CD4-positive, alpha-beta memory T cell (primary cell): ENCODE measurements around the gene KBTBD4. TPM values are rescaled to one million over a fixed set of nuclear protein-coding genes. Genes with fewer than 3 reads are reported as not detected.
"Not testable (repeated sequence)": the region's sequence is repeated elsewhere in the genome, so short reads cannot be mapped to it uniquely, and the experiment has no call there.

Experiments used
- CTCF ChIA-PET: fragments of 350-600 bp; sonication (Branson Sonifier 250); formaldehyde crosslinking; loops from one replicate; lab custom pipeline; 2021; ENCODE audit warnings: inconsistent platforms; ENCODE audit not compliant: partially characterized antibody; lab: Charles Lee
- POLR2A ChIA-PET: fragments of 350-600 bp; sonication (Branson Sonifier 250); formaldehyde crosslinking; loops from one replicate; lab custom pipeline; 2021; ENCODE audit not compliant: partially characterized antibody; lab: Charles Lee
- DNase-seq, 5 donors: peaks; one replicate each; pipeline versions ENCODE4 v3.0.0 to v3.0.0-alpha.2; 2020 to 2022; ENCODE audit warnings: mixed read lengths in 1 of 5
- H3K27ac ChIP-seq: one replicate; pipeline ENCODE4 v1.7.0; 2013; ENCODE audit warnings: low read depth, low read length
- H3K27me3 ChIP-seq: 2 replicates; pipeline ENCODE4 v1.7.0; 2013; ENCODE audit warnings: mild to moderate bottlenecking, low read length, moderate library complexity; ENCODE audit not compliant: insufficient read depth
- H3K36me3 ChIP-seq: 2 replicates; pipeline ENCODE4 v1.7.0; 2013; ENCODE audit warnings: mild to moderate bottlenecking, low read length, moderate library complexity; ENCODE audit not compliant: insufficient read depth
- H3K4me1 ChIP-seq: 2 replicates; pipeline ENCODE4 v1.7.0; 2013; ENCODE audit warnings: mild to moderate bottlenecking, low read length, moderate library complexity; ENCODE audit not compliant: insufficient read depth
- H3K4me3 ChIP-seq, 2 donors: one replicate each; pipeline ENCODE4 v1.7.0; 2013; ENCODE audit warnings: low read length in 2 of 2, mild to moderate bottlenecking in 1 of 2
- H3K9me3 ChIP-seq, 2 donors: one replicate each; pipeline ENCODE4 v1.7.0; 2013; ENCODE audit warnings: low read length in 2 of 2, control low read depth in 1 of 2; ENCODE audit not compliant: control insufficient read depth in 1 of 2
- H3K27ac Mint-ChIP-seq, 7 donors: one replicate each; pipeline ENCODE4 v1.8.0; 2020 to 2021; ENCODE audit warnings: mixed read lengths in 7 of 7, mild to moderate bottlenecking in 6 of 7, inconsistent platforms in 3 of 7, moderate library complexity in 3 of 7
- H3K27me3 Mint-ChIP-seq, 2 donors: one replicate each; pipeline ENCODE4 v1.8.0; 2020 to 2021; ENCODE audit warnings: mixed read lengths in 2 of 2
- H3K36me3 Mint-ChIP-seq, 2 donors: one replicate each; pipeline ENCODE4 v1.8.0; 2020 to 2021; ENCODE audit warnings: mixed read lengths in 2 of 2, inconsistent platforms in 1 of 2, mild to moderate bottlenecking in 1 of 2
- H3K4me1 Mint-ChIP-seq, 4 donors: one replicate each; pipeline ENCODE4 v1.8.0; 2020 to 2021; ENCODE audit warnings: mixed read lengths in 4 of 4, mild to moderate bottlenecking in 1 of 4
- H3K4me3 Mint-ChIP-seq, 8 donors: one replicate each; pipeline ENCODE4 v1.8.0; 2020 to 2021; ENCODE audit warnings: mixed read lengths in 8 of 8, mild to moderate bottlenecking in 7 of 8, moderate library complexity in 6 of 8, inconsistent platforms in 3 of 8
- H3K9me3 Mint-ChIP-seq, 8 donors: one replicate each; pipeline ENCODE4 v1.8.0; 2020 to 2021; ENCODE audit warnings: mixed read lengths in 8 of 8, mild to moderate bottlenecking in 5 of 8, inconsistent platforms in 3 of 8, moderate library complexity in 1 of 8
- intact Hi-C: fragments of 100-400 bp; cut with micrococcal nuclease; formaldehyde crosslinking; loops from one replicate; pipeline ENCODE4 v1.15.1; 2023
- polyA plus RNA-seq, 2 donors: library from polyadenylated mRNA; unstranded; fragments of 300-500 nt; fragmentation: Illumina TruSeq; gene quantifications; one replicate each; pipeline ENCODE4 v1.2.3, GENCODE V29; 2021
- total RNA-seq, 2 experiments: library from RNA; stranded (reverse); gene quantifications; one replicate each; pipeline ENCODE4 v1.2.3, GENCODE V29; 2021

The KBTBD4 gene
- total and polyA plus RNA-seq, 4 experiments from 2014 or later = 21.2 to 71.9 (median 31.4) TPM

GRCh38 chr11:47532597-47533213, 46.1 kb downstream of the KBTBD4 start:
- DNase-seq = no peak
- peaks cover 11 to 33% of the 10 kb centered on the region in 2 donors for H3K36me3 Mint-ChIP-seq
- Histone ChIP-seq H3K4me3 (no peak overlapping the region), H3K4me1 (peaks cover 51% of the 10 kb centered on the region), H3K9me3 (no peaks in the 10 kb centered on the region), H3K27me3 (no peaks in the 10 kb centered on the region), H3K36me3 (no peaks in the 10 kb centered on the region), H3K27ac (no peak overlapping the region)
- no peaks in the 10 kb centered on the region for H3K9me3 Mint-ChIP-seq
- intact Hi-C loops = no loop called here
- H3K27me3 Mint-ChIP-seq = no peaks in the 10 kb centered on the region
- CTCF ChIA-PET = interaction anchor here (1.0 kb wide), 1 partner anchor 22 kb away, joined by 3 read pairs; no protein-coding TSS in a partner anchor
- peak overlapping the region in 5 of 7 donors; percentile 30 to 64 (median 59) for H3K27ac Mint-ChIP-seq
- peak overlapping the region in 1 of 8 donors; percentile 34 for H3K4me3 Mint-ChIP-seq
- POLR2A ChIA-PET = interaction anchor here (0.9 to 1.7 kb wide), 2 partner anchors 18 to 19 kb away, joined by 3 to 4 read pairs; no protein-coding TSS in a partner anchor
- H3K4me1 Mint-ChIP-seq = peaks cover 26 to 68% (median 47%) of the 10 kb centered on the region in 4 donors

GRCh38 chr11:47531666-47532065, 47.1 kb downstream of the KBTBD4 start:
- Mint-ChIP-seq H3K4me3 (no peak overlapping the region), H3K27me3 (no peaks in the 10 kb centered on the region), H3K27ac (peak overlapping the region in 2 of 7 donors; percentile 64 to 69), H3K4me1 (peaks cover 24 to 69% (median 51%) of the 10 kb centered on the region in 4 donors), H3K36me3 (peaks cover 11 to 33% of the 10 kb centered on the region in 2 donors), H3K9me3 (no peaks in the 10 kb centered on the region)
- intact Hi-C loops = no loop called here
- Histone ChIP-seq H3K27ac (no peak overlapping the region), H3K27me3 (no peaks in the 10 kb centered on the region), H3K4me3 (no peak overlapping the region), H3K9me3 (no peaks in the 10 kb centered on the region), H3K4me1 (peaks cover 55% of the 10 kb centered on the region), H3K36me3 (no peaks in the 10 kb centered on the region)
- CTCF ChIA-PET = no interaction called here
- no peak for DNase-seq
- POLR2A ChIA-PET = interaction anchor here (1.2 to 1.3 kb wide), 2 partner anchors 8 to 21 kb away, joined by 3 read pairs; partner anchors contain the start of gene CELF1

GRCh38 chr11:47530721-47531120, 48.0 kb downstream of the KBTBD4 start:
- H3K4me1 ChIP-seq = peaks cover 57% of the 10 kb centered on the region
- Mint-ChIP-seq H3K36me3 (peaks cover 11 to 31% of the 10 kb centered on the region in 2 donors), H3K4me1 (peaks cover 31 to 73% (median 55%) of the 10 kb centered on the region in 4 donors), H3K27ac (peak overlapping the region in 5 of 7 donors; percentile 20 to 59 (median 54)), H3K4me3 (peak overlapping the region in 3 of 8 donors; percentile 14 to 42 (median 17))
- H3K4me3 ChIP-seq, H3K36me3 ChIP-seq, H3K27me3 ChIP-seq, H3K9me3 ChIP-seq, H3K9me3 Mint-ChIP-seq, H3K27me3 Mint-ChIP-seq, CTCF ChIA-PET, H3K27ac ChIP-seq, intact Hi-C loops, DNase-seq: not testable (repeated sequence)
- POLR2A ChIA-PET = interaction anchor here (1.2 to 1.3 kb wide), 2 partner anchors 9 to 22 kb away, joined by 3 read pairs; partner anchors contain the start of gene CELF1

GRCh38 chr11:47529951-47530350, 48.8 kb downstream of the KBTBD4 start:
- Histone ChIP-seq H3K27ac (no peak overlapping the region), H3K9me3 (no peaks in the 10 kb centered on the region), H3K4me3 (no peak overlapping the region), H3K4me1 (peaks cover 61% of the 10 kb centered on the region), H3K27me3 (no peaks in the 10 kb centered on the region), H3K36me3 (no peaks in the 10 kb centered on the region)
- ChIA-PET POLR2A (no interaction called here), CTCF (interaction anchor here (0.5 kb wide), 1 partner anchor 76 kb away, joined by 3 read pairs; no protein-coding TSS in a partner anchor)
- H3K4me1 Mint-ChIP-seq = peaks cover 34 to 75% (median 59%) of the 10 kb centered on the region in 4 donors
- DNase-seq = no peak
- H3K27ac Mint-ChIP-seq = peak overlapping the region in 5 of 7 donors; percentile 28 to 80 (median 58)
- H3K4me3 Mint-ChIP-seq = peak overlapping the region in 2 of 8 donors; percentile 14 to 29
- intact Hi-C loops = no loop called here
- H3K36me3 Mint-ChIP-seq = peaks cover 8 to 34% of the 10 kb centered on the region in 2 donors
- no peaks in the 10 kb centered on the region for H3K27me3 Mint-ChIP-seq
- no peaks in the 10 kb centered on the region for H3K9me3 Mint-ChIP-seq

- Histone ChIP-seq H3K27me3 (no peaks in the 10 kb centered on the region), H3K36me3 (no peaks in the 10 kb centered on the region), H3K27ac (no peak overlapping the region), H3K4me1 (peaks cover 72% of the 10 kb centered on the region), H3K9me3 (no peaks in the 10 kb centered on the region), H3K4me3 (no peak overlapping the region)
- Mint-ChIP-seq H3K27me3 (no peaks in the 10 kb centered on the region), H3K4me1 (peaks cover 44 to 82% (median 67%) of the 10 kb centered on the region in 4 donors), H3K36me3 (peaks cover 7 to 23% of the 10 kb centered on the region in 2 donors), H3K27ac (peak overlapping the region in 4 of 7 donors; percentile 22 to 90 (median 70)), H3K9me3 (no peaks in the 10 kb centered on the region), H3K4me3 (peak overlapping the region in 2 of 8 donors; percentile 10 to 25)
- intact Hi-C loops = no loop called here
- ChIA-PET POLR2A (no interaction called here), CTCF (no interaction called here)
- DNase-seq = no peak
Observed at GRCh38 chr11:47527186-47527585, 51.6 kb downstream of the KBTBD4 start.

- intact Hi-C loops, H3K9me3 ChIP-seq, CTCF ChIA-PET, H3K36me3 ChIP-seq, H3K27me3 ChIP-seq, H3K27me3 Mint-ChIP-seq, DNase-seq, H3K9me3 Mint-ChIP-seq, H3K4me3 ChIP-seq, H3K27ac ChIP-seq: not testable (repeated sequence)
- peaks cover 7 to 23% of the 10 kb centered on the region in 2 donors for H3K36me3 Mint-ChIP-seq
- POLR2A ChIA-PET = interaction anchor here (1.4 kb wide), 1 partner anchor 13 kb away, joined by 3 read pairs; no protein-coding TSS in a partner anchor
- H3K4me1 Mint-ChIP-seq = peaks cover 47 to 81% (median 66%) of the 10 kb centered on the region in 4 donors
- peaks cover 63% of the 10 kb centered on the region for H3K4me1 ChIP-seq
- H3K27ac Mint-ChIP-seq = peak overlapping the region; percentile 42 to 93 (median 90)
- H3K4me3 Mint-ChIP-seq = peak overlapping the region in 4 of 8 donors; percentile 17 to 72 (median 56)
Observed at GRCh38 chr11:47526032-47526431, 52.7 kb downstream of the KBTBD4 start.

- Histone ChIP-seq H3K27me3 (no peaks in the 10 kb centered on the region), H3K9me3 (no peaks in the 10 kb centered on the region), H3K27ac (peak overlapping the region; percentile 55), H3K4me1 (peaks cover 66% of the 10 kb centered on the region), H3K4me3 (no peak overlapping the region), H3K36me3 (no peaks in the 10 kb centered on the region)
- H3K4me1 Mint-ChIP-seq = peaks cover 46 to 82% (median 64%) of the 10 kb centered on the region in 4 donors
- H3K36me3 Mint-ChIP-seq = peaks cover 0 to 19% of the 10 kb centered on the region in 2 donors
- H3K9me3 Mint-ChIP-seq = no peaks in the 10 kb centered on the region
- CTCF ChIA-PET = interaction anchor here (0.6 to 1.0 kb wide), 3 partner anchors 14 to 180 kb away, joined by 3 read pairs; no protein-coding TSS in a partner anchor
- H3K4me3 Mint-ChIP-seq = peak overlapping the region; percentile 43 to 81 (median 67)
- H3K27me3 Mint-ChIP-seq = no peaks in the 10 kb centered on the region
- intact Hi-C loops = no loop called here
- H3K27ac Mint-ChIP-seq = peak overlapping the region; percentile 69 to 92 (median 89)
- DNase-seq = peak in 4 of 5 donors; percentile 6 to 48 (median 20)
- POLR2A ChIA-PET = interaction anchor here (0.8 to 2.0 kb wide), 5 partner anchors 15 to 41 kb away, joined by 3 to 6 read pairs (median 4); partner anchors contain the start of gene PTPMT1
Observed at GRCh38 chr11:47524291-47524874, 54.4 kb downstream of the KBTBD4 start.
